HG03460 (cell line): ENCODE data around the gene AGAP6.
"Not testable (repeated sequence)": the region's sequence is repeated elsewhere in the genome, so short reads cannot be mapped to it uniquely, and the experiment has no call there.

Source experiments
- ATAC-seq: cut with Tn5 transposase; IDR thresholded peaks from one replicate; pipeline ENCODE4 v1.9.1; 2021; ENCODE audit not compliant: unreplicated experiment

Gene AGAP6

GRCh38 chr10:49988376-49988775 lies at the start of gene AGAP6:
Gene AGAP6 (plus strand): TSS chr10:49988406. CDS start chr10:49988716, 310 bp downstream.
- not testable (repeated sequence) for ATAC-seq

DNA sequence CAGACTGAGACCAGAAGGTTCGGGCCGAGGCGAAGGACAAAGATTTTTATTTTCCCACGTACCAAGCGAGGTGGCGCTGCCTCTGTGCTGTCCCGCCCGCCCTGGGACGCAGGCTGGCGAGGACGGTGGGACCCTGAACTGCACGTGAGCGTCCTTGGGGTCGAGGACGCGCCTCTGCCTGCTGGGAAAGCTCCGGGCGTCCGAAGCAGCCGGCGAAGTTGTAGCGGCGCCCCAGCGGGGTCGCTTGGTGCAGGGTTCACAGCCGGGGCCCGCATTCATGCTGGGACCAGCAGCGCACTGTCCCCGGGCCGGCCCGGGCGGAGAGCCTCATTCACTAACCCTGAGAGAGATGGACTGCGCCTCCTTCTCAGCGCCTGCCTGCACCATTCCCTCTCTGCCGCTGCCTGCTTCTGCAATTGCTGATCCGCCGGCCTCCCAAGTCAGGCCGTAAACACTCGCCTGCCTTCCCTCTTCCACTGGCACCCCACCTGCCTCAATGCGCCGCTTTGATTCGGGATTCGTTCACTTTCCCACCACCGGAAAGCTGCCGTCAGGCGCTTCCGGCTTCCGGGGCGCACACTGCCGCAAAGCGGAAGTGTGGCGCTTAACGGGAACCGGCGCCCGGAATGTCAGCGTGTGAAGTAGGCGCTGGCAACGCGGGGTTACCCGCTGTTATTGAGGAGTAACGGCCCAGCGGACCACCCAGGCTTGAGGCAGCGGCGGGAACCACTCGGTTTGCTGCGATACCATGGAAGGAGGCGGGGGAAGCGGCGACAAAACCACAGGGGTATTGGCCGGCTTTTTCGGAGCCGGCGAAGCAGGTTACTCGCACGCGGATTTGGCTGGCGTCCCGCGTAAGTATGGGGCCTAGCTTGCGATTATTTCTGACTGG lies 46.5 kb upstream of the AGAP6 start, which contains the start of the genes PARG and TIMM23B:
Gene PARG, minus strand, starts transcription at position 581 of the 892 bp plus-strand sequence. Its CDS starts 302 bp downstream, at position 279.
Gene TIMM23B, plus strand, starts transcription at position 607 of the 892 bp plus-strand sequence. Its CDS starts 142 bp downstream, at position 749.
- peak; percentile 76 for ATAC-seq

DNA sequence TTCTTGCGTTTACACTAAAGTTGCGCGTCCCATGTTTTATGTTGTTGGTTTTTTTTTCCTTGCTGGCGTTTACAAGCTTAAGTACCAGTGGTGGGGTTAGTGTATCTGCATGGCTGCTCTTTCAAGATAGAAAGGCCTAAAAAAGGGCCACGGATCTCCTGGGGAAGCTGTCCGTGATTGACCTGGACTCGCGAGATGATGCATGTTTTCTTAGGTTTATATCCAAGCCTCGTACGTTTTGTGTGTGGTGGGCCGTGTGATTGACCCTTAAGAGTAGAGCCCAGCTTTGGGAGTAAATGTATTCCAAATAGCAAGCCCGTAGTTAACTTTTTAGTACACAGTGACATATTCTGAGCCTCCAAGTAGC lies 45.9 kb upstream of the AGAP6 start:
- peak; percentile 12 for ATAC-seq

- not testable (repeated sequence) for ATAC-seq
Measured at GRCh38 chr10:49943607-49944006, 44.6 kb upstream of the AGAP6 start.

GRCh38 chr10:49948142-49948541 lies 40.1 kb upstream of the AGAP6 start:
- ATAC-seq, result peak; percentile 62

- not testable (repeated sequence) for ATAC-seq
Measured at GRCh38 chr10:49948737-49949136, 39.5 kb upstream of the AGAP6 start.

DNA sequence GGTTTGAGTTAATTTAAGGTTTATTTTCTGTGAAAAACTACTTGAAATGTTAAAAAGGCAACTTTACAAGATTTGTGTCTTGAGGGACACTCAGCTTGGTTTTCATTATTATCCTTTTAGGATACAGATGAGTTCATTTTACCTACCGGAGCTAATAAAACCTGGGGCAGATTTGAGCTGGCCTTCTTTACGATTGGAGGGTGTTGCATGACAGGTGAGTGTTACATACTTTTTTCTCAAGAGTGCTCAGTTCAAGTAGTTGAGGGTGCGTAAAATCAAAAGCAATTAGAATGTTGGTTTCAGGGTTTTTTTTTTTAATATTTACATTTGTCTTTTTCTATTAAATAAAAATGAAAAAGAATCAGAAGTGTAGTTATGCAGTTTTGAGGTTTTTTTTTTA lies 36.2 kb upstream of the AGAP6 start:
- ATAC-seq, result not testable (repeated sequence)

DNA sequence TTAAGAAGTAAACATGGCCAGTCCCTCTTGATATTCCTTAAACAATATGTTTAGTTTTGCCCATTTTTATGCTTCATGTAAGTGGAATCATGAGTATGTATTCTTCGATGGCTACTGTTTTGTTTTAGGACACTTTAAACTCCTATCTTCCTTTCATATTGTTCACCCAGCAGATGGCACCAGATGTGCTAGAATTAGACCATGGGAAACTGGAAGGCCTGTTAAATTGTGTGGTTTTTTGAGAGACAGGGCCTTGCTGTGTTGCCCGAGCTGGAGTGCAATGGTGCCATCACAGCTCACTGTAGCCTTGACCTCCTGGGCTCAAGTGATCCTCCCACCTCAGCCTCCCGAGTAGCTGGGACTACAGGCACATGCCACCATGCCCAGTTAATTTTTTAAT lies 35.1 kb upstream of the AGAP6 start:
- ATAC-seq, result not testable (repeated sequence)

DNA sequence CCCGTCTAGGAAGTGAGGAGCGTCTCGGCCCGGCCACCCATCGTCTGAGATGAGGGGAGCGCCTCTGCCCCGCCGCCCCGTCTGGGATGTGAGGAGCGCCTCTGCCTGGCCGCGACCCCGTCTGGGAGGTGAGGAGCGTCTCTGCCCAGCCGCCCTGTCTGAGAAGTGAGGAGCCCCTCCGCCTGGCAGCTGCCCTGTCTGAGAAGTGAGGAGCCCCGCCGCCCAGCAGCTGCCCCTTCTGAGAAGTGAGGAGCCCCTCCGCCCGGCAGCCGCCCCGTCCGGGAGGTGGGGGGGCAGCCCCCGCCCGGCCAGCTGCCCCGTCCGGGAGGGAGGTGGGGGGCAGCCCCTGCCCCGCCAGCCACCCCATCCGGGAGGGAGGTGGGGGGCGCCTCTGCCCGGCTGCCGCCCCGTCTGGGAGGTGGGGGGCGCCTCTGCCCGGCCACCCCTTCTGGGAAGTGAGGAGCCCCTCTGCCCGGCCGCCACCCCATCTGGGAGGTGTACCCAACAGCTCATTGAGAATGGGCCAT lies 17.8 kb upstream of the AGAP6 start:
- not testable (repeated sequence) for ATAC-seq

- ATAC-seq, result not testable (repeated sequence)
Measured at GRCh38 chr10:49971466-49971865, 16.7 kb upstream of the AGAP6 start.

DNA sequence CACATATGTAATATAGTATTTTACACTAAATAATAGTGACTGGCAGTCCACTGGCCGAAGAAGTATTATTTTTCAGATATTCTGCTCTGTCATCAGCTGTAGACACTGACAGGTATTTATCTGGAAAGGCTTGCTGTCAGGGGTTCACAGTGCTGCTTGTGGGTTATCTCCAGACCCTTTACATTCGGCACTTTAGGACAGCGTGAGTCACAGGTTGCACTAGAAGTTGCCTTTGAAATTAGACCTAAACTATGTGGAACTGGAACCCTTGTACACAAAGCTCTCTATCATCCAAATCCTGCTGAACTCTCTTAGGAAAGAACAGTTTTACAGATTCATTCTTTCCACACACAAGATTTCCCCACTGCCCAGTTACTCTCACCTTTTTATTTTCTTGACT lies 16.1 kb upstream of the AGAP6 start:
- ATAC-seq, result not testable (repeated sequence)

DNA sequence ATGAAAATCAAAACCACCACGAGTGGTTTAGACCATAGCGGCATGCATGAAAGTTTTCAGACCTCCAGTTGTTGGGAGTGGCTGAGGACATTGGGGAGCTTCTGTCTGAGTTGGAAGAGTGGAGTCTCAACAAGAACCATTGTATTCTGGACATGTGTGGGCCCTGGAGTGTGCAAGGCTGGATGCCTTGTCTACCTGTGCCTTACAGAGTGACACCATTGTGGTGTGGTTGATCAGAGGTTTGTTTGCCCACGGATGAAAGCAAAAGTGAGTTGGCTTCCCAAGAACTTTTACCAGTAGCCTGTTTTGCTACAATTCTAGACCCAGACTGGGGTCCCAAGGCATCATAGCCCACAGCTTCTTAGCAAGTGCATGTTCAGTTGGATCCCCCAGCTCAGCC lies 10.4 kb upstream of the AGAP6 start:
- ATAC-seq, result not testable (repeated sequence)

- ATAC-seq, result not testable (repeated sequence)
Measured at GRCh38 chr10:49987207-49987606, 999 bp upstream of the AGAP6 start.

GRCh38 chr10:49995321-49995720 lies 7.1 kb downstream of the AGAP6 start:
- ATAC-seq, result not testable (repeated sequence)

GRCh38 chr10:50014024-50014423 lies 25.8 kb downstream of the AGAP6 start:
- not testable (repeated sequence) for ATAC-seq

GRCh38 chr10:50015596-50016220 lies 27.5 kb downstream of the AGAP6 start:
- not testable (repeated sequence) for ATAC-seq

DNA sequence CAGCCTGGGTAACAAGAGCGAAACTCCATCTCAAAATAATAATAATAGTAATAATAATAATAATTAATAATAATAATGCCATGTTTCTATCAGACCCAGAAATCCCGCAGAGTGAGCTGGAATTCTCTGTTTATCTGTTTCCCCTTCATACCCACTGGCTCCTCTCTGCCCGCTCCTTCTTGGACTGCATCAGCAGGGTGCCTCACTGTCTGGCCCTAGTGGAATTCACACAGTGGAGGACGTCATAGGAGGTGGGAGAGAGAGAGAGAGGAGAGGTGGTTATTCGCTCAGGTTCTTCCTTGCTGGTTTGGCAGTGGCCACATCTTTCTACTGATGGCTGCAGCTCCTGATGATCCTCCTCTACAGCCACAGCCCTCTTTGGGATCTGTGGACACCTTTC lies 28.7 kb downstream of the AGAP6 start:
- not testable (repeated sequence) for ATAC-seq

DNA sequence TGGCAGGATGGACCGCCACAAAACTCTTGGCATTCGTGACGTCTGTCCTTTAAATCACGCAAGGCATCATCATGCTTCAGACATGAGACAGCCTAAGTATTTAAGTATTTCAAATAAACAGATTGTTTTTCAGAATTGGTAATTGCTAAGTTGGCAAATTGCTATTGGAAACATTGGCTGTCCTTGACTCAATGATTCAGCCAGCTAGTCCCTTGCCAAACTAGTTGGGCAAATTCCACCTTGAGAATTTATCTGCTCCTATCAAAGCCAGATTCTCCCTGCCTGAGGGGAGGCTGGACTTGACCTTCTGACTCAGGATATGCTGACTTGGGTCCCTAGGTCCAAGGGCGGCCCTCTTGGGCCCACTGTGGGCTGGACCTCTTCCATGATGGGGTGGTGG lies 29.4 kb downstream of the AGAP6 start:
- not testable (repeated sequence) for ATAC-seq

DNA sequence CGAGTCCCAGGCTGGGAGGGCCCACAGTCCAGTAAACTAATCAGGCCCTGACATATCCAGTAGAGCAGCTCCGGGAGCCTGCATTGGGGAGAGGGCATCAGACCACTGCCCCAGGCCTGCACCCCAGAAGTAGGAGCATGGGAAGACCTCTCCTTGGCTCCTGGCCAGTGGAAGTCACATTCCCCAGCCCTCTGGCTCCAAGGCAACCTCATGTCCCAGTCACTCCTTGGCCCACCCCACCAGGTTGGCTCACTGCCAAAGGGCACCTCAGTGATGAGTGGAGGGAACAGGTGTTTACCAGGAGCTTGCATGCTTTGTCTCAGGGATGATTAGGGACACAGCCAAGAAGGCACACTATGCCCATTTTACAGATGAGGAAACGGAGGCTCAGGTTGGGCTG lies 31.1 kb downstream of the AGAP6 start:
- ATAC-seq, result not testable (repeated sequence)

GRCh38 chr10:50020451-50021024 lies 32.3 kb downstream of the AGAP6 start:
- not testable (repeated sequence) for ATAC-seq

DNA sequence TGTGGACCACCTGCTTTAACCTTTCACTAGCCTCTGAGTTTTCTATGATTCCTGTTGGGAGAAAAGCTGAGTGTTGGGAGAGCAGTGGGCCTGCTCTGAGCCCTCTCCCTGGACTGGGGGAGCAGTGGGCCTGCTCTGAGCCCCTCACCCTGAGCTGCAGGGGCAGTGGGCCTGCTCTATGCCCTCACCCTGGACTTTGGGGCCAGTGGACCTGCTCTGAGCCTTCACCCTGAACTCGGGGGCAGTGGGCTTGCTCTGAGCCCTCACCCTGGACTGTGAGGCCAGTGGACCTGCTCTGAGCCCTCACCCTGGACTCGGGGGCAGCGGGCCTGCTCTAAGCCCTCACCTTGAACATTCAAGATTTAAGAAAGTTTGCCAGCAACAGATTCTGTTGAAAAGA lies 33.4 kb downstream of the AGAP6 start:
- no peak for ATAC-seq
